Neuronal stem cell (in vitro differentiated cells): Measurements from ENCODE around the gene CDA.
"Not testable (repeated sequence)": the region's sequence is repeated elsewhere in the genome, so short reads cannot be mapped to it uniquely, and the experiment has no call there.

ENCODE experiments used
- DNase-seq: peaks from one replicate; pipeline ENCODE4 v3.0.0-alpha.2; 2013; ENCODE audit warnings: low spot score
- H2AFZ ChIP-seq: one replicate; pipeline ENCODE4 v1.6.1; 2013; ENCODE audit warnings: mild to moderate bottlenecking, low read length, inconsistent platforms
- H2AK5ac ChIP-seq: 2 replicates; pipeline ENCODE4 v1.6.1; 2013; ENCODE audit warnings: low read depth, mild to moderate bottlenecking, inconsistent platforms, low read length, moderate library complexity, mixed read lengths
- H2BK120ac ChIP-seq: 2 replicates; pipeline ENCODE4 v1.6.1; 2013; ENCODE audit warnings: low read depth, mild to moderate bottlenecking, inconsistent platforms, low read length, moderate library complexity, mixed read lengths
- H2BK12ac ChIP-seq: one replicate; pipeline ENCODE4 v1.6.1; 2013; ENCODE audit warnings: low read length, inconsistent platforms
- H2BK15ac ChIP-seq: 2 replicates; pipeline ENCODE4 v1.6.1; 2013; ENCODE audit warnings: mild to moderate bottlenecking, low read length, inconsistent platforms, mixed read lengths
- H2BK5ac ChIP-seq: one replicate; pipeline ENCODE4 v1.6.1; 2013; ENCODE audit warnings: inconsistent platforms, mild to moderate bottlenecking, low read length, moderate library complexity
- H3K14ac ChIP-seq: one replicate; pipeline ENCODE4 v1.6.1; 2013; ENCODE audit warnings: low read length, inconsistent platforms
- H3K18ac ChIP-seq: 2 replicates; pipeline ENCODE4 v1.6.1; 2013; ENCODE audit warnings: low read length, inconsistent platforms
- H3K23ac ChIP-seq: 2 replicates; pipeline ENCODE4 v1.6.1; 2013; ENCODE audit warnings: low read depth, mild to moderate bottlenecking, mixed read lengths, low read length, inconsistent platforms; ENCODE audit not compliant: poor library complexity
- H3K27ac ChIP-seq: replicated peaks from 3 replicates; pipeline ENCODE4 v1.5.1; 2013; ENCODE audit warnings: low read length, inconsistent platforms
- H3K27me3 ChIP-seq, 3 experiments: 2 replicates each; pipeline ENCODE4 v1.6.1; 2013; ENCODE audit warnings: low read length in 3 of 3, mild to moderate bottlenecking in 2 of 3, inconsistent platforms in 1 of 3, low read depth in 1 of 3, mixed read lengths in 1 of 3, moderate library complexity in 1 of 3; ENCODE audit not compliant: control insufficient read depth in 3 of 3, insufficient read depth in 3 of 3
- H3K36me3 ChIP-seq, 2 donors: replicated peaks in 1 of 2; 2 replicates each; pipeline ENCODE4 v1.6.1; 2013; ENCODE audit warnings: low read length in 2 of 2; ENCODE audit not compliant: control insufficient read depth in 2 of 2, insufficient read depth in 2 of 2
- H3K4ac ChIP-seq: 2 replicates; pipeline ENCODE4 v1.6.1; 2013; ENCODE audit warnings: inconsistent platforms, mild to moderate bottlenecking, low read length, moderate library complexity
- H3K4me1 ChIP-seq, 2 donors: 1 replicate in 1 of 2; 2 replicates in 1 of 2; pipeline ENCODE4 v1.6.1; 2013; ENCODE audit warnings: low read length in 2 of 2, low read depth in 1 of 2; ENCODE audit not compliant: control insufficient read depth in 2 of 2, insufficient read depth in 1 of 2
- H3K4me2 ChIP-seq: one replicate; pipeline ENCODE4 v1.6.1; 2013; ENCODE audit warnings: mild to moderate bottlenecking, low read length, inconsistent platforms; ENCODE audit not compliant: insufficient read depth, poor library complexity, severe bottlenecking
- H3K4me3 ChIP-seq, 2 donors: 2 replicates each; pipeline ENCODE4 v1.5.1; 2013; ENCODE audit warnings: low read length in 2 of 2, mild to moderate bottlenecking in 2 of 2, inconsistent platforms in 1 of 2, moderate library complexity in 1 of 2
- H3K79me1 ChIP-seq: one replicate; pipeline ENCODE4 v1.6.1; 2013; ENCODE audit warnings: low read depth, mild to moderate bottlenecking, inconsistent platforms, low read length, moderate library complexity
- H3K9ac ChIP-seq: one replicate; pipeline ENCODE4 v1.6.1; 2013; ENCODE audit warnings: mild to moderate bottlenecking, low read depth, low read length, inconsistent platforms; ENCODE audit not compliant: poor library complexity
- H3K9me3 ChIP-seq, 2 donors: replicated peaks in 1 of 2; 2 replicates each; pipeline versions ENCODE3 to v1.6.1; 2013; ENCODE audit warnings: low read length in 2 of 2, mild to moderate bottlenecking in 2 of 2, inconsistent platforms in 1 of 2, low read depth in 1 of 2, mixed read lengths in 1 of 2, moderate library complexity in 1 of 2; ENCODE audit not compliant: control insufficient read depth in 2 of 2, insufficient read depth in 1 of 2
- H4K8ac ChIP-seq: one replicate; pipeline ENCODE4 v1.6.1; 2013; ENCODE audit warnings: low read depth, mild to moderate bottlenecking, inconsistent platforms, low read length, moderate library complexity
- H4K91ac ChIP-seq: one replicate; pipeline ENCODE4 v1.6.1; 2013; ENCODE audit warnings: low read length, low read depth, mild to moderate bottlenecking, inconsistent platforms; ENCODE audit not compliant: poor library complexity
- WGBS, 2 donors: extraction: QIAGEN DNeasy Blood & Tissue Kit; methylation state at CpG; one replicate each; pipeline ENCODE4 v1.1.7; 2013; ENCODE audit warnings: missing lambda C conversion rate in 2 of 2, mixed read lengths in 1 of 2; ENCODE audit not compliant: insufficient read length in 2 of 2, insufficient replicate concordance in 1 of 2; ENCODE audit errors: extremely low coverage in 2 of 2; 5-methylcytosine and 5-hydroxymethylcytosine counted together

Gene CDA

DNA sequence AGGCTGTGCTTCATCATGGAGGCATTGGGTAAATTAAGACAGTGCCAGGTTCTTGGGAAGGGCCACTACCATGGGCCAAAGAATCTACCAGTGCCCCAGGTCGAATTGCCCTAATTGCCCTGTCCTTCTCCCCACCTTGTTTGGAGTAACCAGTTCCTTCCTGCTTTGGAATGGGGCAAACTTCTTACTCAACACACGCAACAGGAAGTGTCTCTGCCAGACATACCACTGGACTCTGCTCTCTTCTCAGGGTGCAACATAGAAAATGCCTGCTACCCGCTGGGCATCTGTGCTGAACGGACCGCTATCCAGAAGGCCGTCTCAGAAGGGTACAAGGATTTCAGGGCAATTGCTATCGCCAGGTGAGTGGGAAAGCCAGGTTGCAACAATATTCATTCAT lies 15.8 kb downstream of the CDA start:
- Histone ChIP-seq H3K9me3 (no peaks in the 10 kb centered on the region), H3K18ac (no peak overlapping the region), H3K14ac (no peak overlapping the region), H4K8ac (no peak overlapping the region), H2AK5ac (no peak overlapping the region), H3K36me3 (no peaks in the 10 kb centered on the region), H2BK12ac (no peak overlapping the region), H3K4me3 (no peak overlapping the region), H3K79me1 (no peaks in the 10 kb centered on the region), H2AFZ (no peak overlapping the region), H3K27ac (no peak overlapping the region), H3K4ac (no peak overlapping the region), H2BK120ac (no peak overlapping the region), H3K23ac (peak overlapping the region; percentile 49), H3K9ac (no peak overlapping the region), H3K27me3 (peaks cover 0 to 26% (median 0%) of the 10 kb centered on the region in 3 experiments), H4K91ac (no peak overlapping the region), H2BK15ac (no peak overlapping the region), H3K4me1 (peaks cover 0 to 2% of the 10 kb centered on the region in 2 donors), H2BK5ac (no peak overlapping the region), H3K4me2 (no peak overlapping the region)
- DNase-seq, result no peak
- WGBS, 2 donors, result no CpG with 5 or more reads among the region's 7 CpGs

DNA sequence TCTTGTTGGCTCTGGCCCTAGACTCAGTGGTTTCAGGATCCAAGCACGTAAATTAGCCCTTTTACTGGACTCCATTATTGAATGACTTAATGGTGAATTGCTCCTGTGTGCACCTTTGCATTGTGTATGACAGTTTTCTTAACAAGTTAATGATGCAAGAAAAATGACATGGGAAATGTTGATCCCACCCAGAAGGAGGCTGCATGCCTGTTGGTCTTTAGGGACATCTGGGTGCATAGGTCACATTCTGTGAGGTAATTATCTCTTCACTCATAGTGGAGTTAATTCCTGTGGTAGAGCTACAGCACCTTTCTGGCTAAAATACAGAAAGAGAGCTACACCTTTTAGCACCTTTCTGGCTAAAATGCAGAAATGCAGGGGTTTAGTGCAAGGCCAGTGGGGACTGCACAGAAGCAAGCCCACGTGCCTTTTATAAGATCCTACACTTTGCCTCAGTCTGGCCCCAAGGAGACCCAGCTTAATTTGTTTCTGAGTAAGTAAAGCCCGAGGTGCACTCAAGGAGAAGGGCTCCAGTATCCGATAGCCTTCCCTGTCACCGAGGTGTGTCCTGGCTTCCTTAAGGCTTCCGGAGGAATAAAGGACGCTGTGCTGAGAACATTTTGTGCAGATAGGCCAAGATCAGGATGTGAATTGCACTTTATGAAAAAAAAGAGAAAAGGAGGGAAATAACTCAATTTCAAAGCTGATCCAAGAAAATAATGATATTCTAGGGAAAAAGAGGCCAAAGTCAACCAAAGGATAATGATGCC lies 18.1 kb downstream of the CDA start:
- not testable (repeated sequence) for H2AK5ac ChIP-seq, DNase-seq, H4K91ac ChIP-seq, H3K4me1 ChIP-seq, H2BK15ac ChIP-seq, H2BK12ac ChIP-seq, H3K18ac ChIP-seq, H3K4me2 ChIP-seq, H3K4ac ChIP-seq, H3K4me3 ChIP-seq, H3K9me3 ChIP-seq, H3K23ac ChIP-seq, H2AFZ ChIP-seq, H2BK120ac ChIP-seq, H3K36me3 ChIP-seq, H4K8ac ChIP-seq, H2BK5ac ChIP-seq, H3K79me1 ChIP-seq, H3K14ac ChIP-seq, H3K9ac ChIP-seq, H3K27ac ChIP-seq
- H3K27me3 ChIP-seq, result peaks cover 0 to 26% (median 0%) of the 10 kb centered on the region in 3 experiments
- no CpG with 5 or more reads among the region's 7 CpGs for WGBS, 2 donors

- H3K4ac ChIP-seq, result no peak overlapping the region
- no peak overlapping the region for H3K18ac ChIP-seq
- no peak overlapping the region for H2AK5ac ChIP-seq
- no peaks in the 10 kb centered on the region for H3K9me3 ChIP-seq
- no peak overlapping the region for H2AFZ ChIP-seq
- H3K4me1 ChIP-seq, result peaks cover 0 to 4% of the 10 kb centered on the region in 2 donors
- H3K27me3 ChIP-seq, result peaks cover 0 to 25% (median 0%) of the 10 kb centered on the region in 3 experiments
- no peak overlapping the region for H3K4me3 ChIP-seq
- no peak overlapping the region for H2BK15ac ChIP-seq
- no peak overlapping the region for H3K9ac ChIP-seq
- H2BK120ac ChIP-seq, result no peak overlapping the region
- no peak overlapping the region for H4K91ac ChIP-seq
- no peak overlapping the region for H3K4me2 ChIP-seq
- H3K14ac ChIP-seq, result no peak overlapping the region
- no peaks in the 10 kb centered on the region for H3K36me3 ChIP-seq
- no peak overlapping the region for H4K8ac ChIP-seq
- H2BK5ac ChIP-seq, result no peak overlapping the region
- H3K27ac ChIP-seq, result no peak overlapping the region
- no CpG with 5 or more reads among the region's 6 CpGs for whole genome bisulfite sequencing, 2 donors
- DNase-seq, result no peak
- H3K79me1 ChIP-seq, result no peaks in the 10 kb centered on the region
- H3K23ac ChIP-seq, result no peak overlapping the region
- H2BK12ac ChIP-seq, result no peak overlapping the region
Measured at GRCh38 chr1:20609541-20609940, 20.6 kb downstream of the CDA start.

DNA sequence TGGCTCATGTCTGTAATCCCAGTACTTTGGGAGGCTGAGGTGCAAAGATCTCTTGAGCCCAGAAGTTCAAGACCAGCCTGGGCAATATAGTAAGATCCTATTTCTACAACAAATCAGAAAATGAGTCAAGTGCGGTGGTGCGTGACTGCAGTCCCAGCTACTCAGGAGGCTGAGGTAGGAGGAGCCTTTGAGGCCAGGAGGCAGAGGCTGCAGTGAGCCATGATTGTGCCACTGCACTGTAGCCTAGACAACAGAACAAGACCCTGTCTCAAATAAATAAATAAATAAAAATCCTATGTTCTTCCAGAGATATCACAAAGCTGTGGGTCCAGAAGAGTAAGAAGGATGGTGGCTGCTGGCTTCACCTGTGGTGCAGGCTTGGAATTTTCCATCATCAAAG lies 22.1 kb downstream of the CDA start:
- Histone ChIP-seq H3K9me3 (no peaks in the 10 kb centered on the region), H2BK12ac (no peak overlapping the region), H3K4me2 (no peak overlapping the region), H3K9ac (no peak overlapping the region), H4K8ac (no peak overlapping the region), H2AFZ (no peak overlapping the region), H3K36me3 (no peaks in the 10 kb centered on the region), H3K4me1 (peaks cover 0 to 4% of the 10 kb centered on the region in 2 donors), H2BK120ac (no peak overlapping the region), H3K27ac (no peak overlapping the region), H3K18ac (no peak overlapping the region), H2BK5ac (no peak overlapping the region), H3K4ac (no peak overlapping the region), H3K27me3 (peaks cover 0 to 32% (median 0%) of the 10 kb centered on the region in 3 experiments), H3K79me1 (no peaks in the 10 kb centered on the region), H2BK15ac (no peak overlapping the region), H3K4me3 (no peak overlapping the region), H4K91ac (no peak overlapping the region), H3K14ac (no peak overlapping the region), H3K23ac (no peak overlapping the region), H2AK5ac (no peak overlapping the region)
- no CpG with 5 or more reads among the region's 2 CpGs for WGBS, 2 donors
- DNase-seq, result no peak
